H9 (cell line): ENCODE results near the gene GOLGA6A. TPM values are rescaled to one million over a fixed set of nuclear protein-coding genes. Genes with fewer than 3 reads are reported as not detected.

ENCODE experiments used
- DNase-seq: peaks from one replicate; pipeline ENCODE4 v3.0.0-alpha.2; 2017
- H2AFZ ChIP-seq: one replicate; pipeline ENCODE4 v1.6.1; 2013; ENCODE audit warnings: mild to moderate bottlenecking, low read length, control low read depth, moderate library complexity
- H2AK5ac ChIP-seq: 2 replicates; pipeline ENCODE4 v1.6.1; 2013; ENCODE audit warnings: low read length, control low read depth, mixed read lengths; ENCODE audit not compliant: insufficient read length
- H2BK120ac ChIP-seq: one replicate; pipeline ENCODE4 v1.6.1; 2013; ENCODE audit warnings: low read depth, mild to moderate bottlenecking, low read length, control low read depth, inconsistent platforms; ENCODE audit not compliant: poor library complexity, severe bottlenecking
- H2BK12ac ChIP-seq: 2 replicates; pipeline ENCODE4 v1.6.1; 2013; ENCODE audit warnings: low read length, control low read depth, mixed read lengths, low read depth; ENCODE audit not compliant: insufficient read length
- H2BK15ac ChIP-seq: 2 replicates; pipeline ENCODE4 v1.6.1; 2013; ENCODE audit warnings: low read depth, low read length, control low read depth
- H2BK20ac ChIP-seq: one replicate; pipeline ENCODE4 v1.6.1; 2013; ENCODE audit warnings: low read depth, mild to moderate bottlenecking, low read length, control low read depth, inconsistent platforms; ENCODE audit not compliant: poor library complexity, severe bottlenecking
- H2BK5ac ChIP-seq: 2 replicates; pipeline ENCODE4 v1.6.1; 2013; ENCODE audit warnings: low read length, control low read depth, mixed read lengths; ENCODE audit not compliant: insufficient read length
- H3K14ac ChIP-seq: 2 replicates; pipeline ENCODE4 v1.6.1; 2013; ENCODE audit warnings: low read length, control low read depth; ENCODE audit not compliant: insufficient read depth
- H3K18ac ChIP-seq: 2 replicates; pipeline ENCODE4 v1.6.1; 2013; ENCODE audit warnings: low read depth, mild to moderate bottlenecking, mixed read lengths, low read length, control low read depth; ENCODE audit not compliant: insufficient read length
- H3K23ac ChIP-seq: 2 replicates; pipeline ENCODE4 v1.6.1; 2013; ENCODE audit warnings: low read length, control low read depth, mixed read lengths, low read depth; ENCODE audit not compliant: insufficient read length
- H3K23me2 ChIP-seq: 2 replicates; pipeline ENCODE4 v1.6.1; 2013; ENCODE audit warnings: low read depth, mild to moderate bottlenecking, mixed read lengths, low read length, control low read depth; ENCODE audit not compliant: insufficient read length, poor library complexity, severe bottlenecking
- H3K27ac ChIP-seq: 2 replicates; pipeline ENCODE4 v1.5.1; 2013; ENCODE audit warnings: low read length, control low read depth, mixed read lengths, low read depth; ENCODE audit not compliant: insufficient read length
- H3K27me3 ChIP-seq: 2 replicates; pipeline ENCODE4 v1.6.1; 2013; ENCODE audit warnings: low read length, control low read depth, inconsistent platforms; ENCODE audit not compliant: insufficient read depth
- H3K4ac ChIP-seq: 2 replicates; pipeline ENCODE4 v1.6.1; 2013; ENCODE audit warnings: low read depth, mild to moderate bottlenecking, control low read depth, inconsistent platforms, low read length, moderate library complexity
- H3K4me1 ChIP-seq: 2 replicates; pipeline ENCODE4 v1.6.1; 2013; ENCODE audit warnings: low read length, control low read depth, inconsistent platforms; ENCODE audit not compliant: insufficient read depth
- H3K4me2 ChIP-seq: 2 replicates; pipeline ENCODE4 v1.6.1; 2013; ENCODE audit warnings: low read length, control low read depth, mixed read lengths; ENCODE audit not compliant: insufficient read length, insufficient read depth
- H3K56ac ChIP-seq: 2 replicates; pipeline ENCODE4 v1.6.1; 2013; ENCODE audit warnings: low read depth, mild to moderate bottlenecking, mixed read lengths, low read length, control low read depth; ENCODE audit not compliant: insufficient read length
- H3K79me1 ChIP-seq: 2 replicates; pipeline ENCODE4 v1.6.1; 2013; ENCODE audit warnings: low read depth, mild to moderate bottlenecking, moderate library complexity, low read length, control low read depth, inconsistent platforms; ENCODE audit not compliant: insufficient read depth, poor library complexity, severe bottlenecking
- H3K79me2 ChIP-seq: 2 replicates; pipeline ENCODE4 v1.6.1; 2013; ENCODE audit warnings: low read length, control low read depth, inconsistent platforms; ENCODE audit not compliant: insufficient read depth
- H3K9ac ChIP-seq: 2 replicates; pipeline ENCODE4 v1.6.1; 2013; ENCODE audit warnings: low read length, control low read depth, mixed read lengths; ENCODE audit not compliant: insufficient read length; ENCODE audit errors: extremely low read depth
- H3K9me3 ChIP-seq: one replicate; pipeline ENCODE4 v1.6.1; 2013; ENCODE audit warnings: low read depth, low read length, inconsistent platforms; ENCODE audit not compliant: control insufficient read depth
- H3T11ph ChIP-seq: one replicate; pipeline ENCODE4 v1.6.1; 2013; ENCODE audit warnings: mild to moderate bottlenecking, low read length, control low read depth, inconsistent platforms
- H4K20me1 ChIP-seq: one replicate; pipeline ENCODE4 v1.6.1; 2013; ENCODE audit not compliant: control insufficient read depth, insufficient read length, insufficient read depth
- H4K5ac ChIP-seq: 2 replicates; pipeline ENCODE4 v1.6.1; 2013; ENCODE audit warnings: low read depth, mild to moderate bottlenecking, mixed read lengths, low read length, control low read depth; ENCODE audit not compliant: insufficient read length
- H4K8ac ChIP-seq: replicated peaks from 2 replicates; pipeline ENCODE4 v1.6.1; 2013; ENCODE audit warnings: low read length, control low read depth, mixed read lengths, low read depth; ENCODE audit not compliant: insufficient read length
- H4K91ac ChIP-seq: 2 replicates; pipeline ENCODE4 v1.6.1; 2013; ENCODE audit warnings: low read depth, mild to moderate bottlenecking, moderate library complexity, mixed read lengths, low read length, control low read depth; ENCODE audit not compliant: insufficient read length
- H3K27ac Mint-ChIP-seq, 3 experiments: 2 replicates in 2 of 3; 3 replicates in 1 of 3; pipeline ENCODE4 v1.8.0; 2020 to 2021; ENCODE audit warnings: mixed read lengths in 3 of 3, mild to moderate bottlenecking in 1 of 3, moderate library complexity in 1 of 3
- H3K27me3 Mint-ChIP-seq: 2 replicates; pipeline ENCODE4 v1.8.0; 2021; ENCODE audit warnings: low read depth, mild to moderate bottlenecking, moderate library complexity, mixed read lengths
- H3K36me3 Mint-ChIP-seq, 3 experiments: 2 replicates in 2 of 3; 3 replicates in 1 of 3; pipeline ENCODE4 v1.8.0; 2020 to 2021; ENCODE audit warnings: low read depth in 3 of 3, mixed read lengths in 3 of 3; ENCODE audit not compliant: insufficient read depth in 1 of 3
- H3K4me1 Mint-ChIP-seq, 2 experiments: 2 replicates each; pipeline ENCODE4 v1.8.0; 2020; ENCODE audit warnings: mixed read lengths in 2 of 2
- H3K4me3 Mint-ChIP-seq, 2 experiments: 2 replicates in 1 of 2; 3 replicates in 1 of 2; pipeline ENCODE4 v1.8.0; 2020 to 2021; ENCODE audit warnings: mild to moderate bottlenecking in 2 of 2, mixed read lengths in 2 of 2, moderate library complexity in 1 of 2
- H3K9me3 Mint-ChIP-seq, 2 experiments: 2 replicates in 1 of 2; 3 replicates in 1 of 2; pipeline ENCODE4 v1.8.0; 2020; ENCODE audit warnings: mild to moderate bottlenecking in 2 of 2, mixed read lengths in 2 of 2, moderate library complexity in 1 of 2
- WGBS: extraction: QIAGEN DNeasy Blood & Tissue Kit; methylation state at CpG from one replicate; pipeline ENCODE4 v1.1.7; 2013; ENCODE audit warnings: missing lambda C conversion rate, low lambda C conversion rate, mixed read lengths; ENCODE audit not compliant: insufficient read length; ENCODE audit errors: extremely low coverage; 5-methylcytosine and 5-hydroxymethylcytosine counted together
- total RNA-seq: library from RNA; stranded (reverse); gene quantifications from 2 replicates; pipeline ENCODE4 v1.2.1, GENCODE V29; 2021
- TF ChIP-seq, protein P1 (sequence below): fragments of 200-600 bp; sonication (generic); conservative IDR thresholded peaks from 3 replicates; pipeline ENCODE4 v1.8.0; 2021; ENCODE audit warnings: antibody characterized with exemption, mild to moderate bottlenecking

GOLGA6A gene
- total RNA-seq, 1 experiment from 2014 or later: 0.72 TPM

- no peak overlapping the region for H2BK20ac ChIP-seq
- no peak overlapping the region for H2BK15ac ChIP-seq
- TF ChIP-seq, protein P1, sequence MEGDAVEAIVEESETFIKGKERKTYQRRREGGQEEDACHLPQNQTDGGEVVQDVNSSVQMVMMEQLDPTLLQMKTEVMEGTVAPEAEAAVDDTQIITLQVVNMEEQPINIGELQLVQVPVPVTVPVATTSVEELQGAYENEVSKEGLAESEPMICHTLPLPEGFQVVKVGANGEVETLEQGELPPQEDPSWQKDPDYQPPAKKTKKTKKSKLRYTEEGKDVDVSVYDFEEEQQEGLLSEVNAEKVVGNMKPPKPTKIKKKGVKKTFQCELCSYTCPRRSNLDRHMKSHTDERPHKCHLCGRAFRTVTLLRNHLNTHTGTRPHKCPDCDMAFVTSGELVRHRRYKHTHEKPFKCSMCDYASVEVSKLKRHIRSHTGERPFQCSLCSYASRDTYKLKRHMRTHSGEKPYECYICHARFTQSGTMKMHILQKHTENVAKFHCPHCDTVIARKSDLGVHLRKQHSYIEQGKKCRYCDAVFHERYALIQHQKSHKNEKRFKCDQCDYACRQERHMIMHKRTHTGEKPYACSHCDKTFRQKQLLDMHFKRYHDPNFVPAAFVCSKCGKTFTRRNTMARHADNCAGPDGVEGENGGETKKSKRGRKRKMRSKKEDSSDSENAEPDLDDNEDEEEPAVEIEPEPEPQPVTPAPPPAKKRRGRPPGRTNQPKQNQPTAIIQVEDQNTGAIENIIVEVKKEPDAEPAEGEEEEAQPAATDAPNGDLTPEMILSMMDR: no peak
- peaks cover 13% of the 10 kb centered on the region for H3K23me2 ChIP-seq
- H2AFZ ChIP-seq: no peak overlapping the region
- H4K5ac ChIP-seq: no peak overlapping the region
- no peaks in the 10 kb centered on the region for H3K79me1 ChIP-seq
- no peak overlapping the region for H3K18ac ChIP-seq
- H3K4me3 Mint-ChIP-seq: no peak overlapping the region
- no peak overlapping the region for H3K4ac ChIP-seq
- H2AK5ac ChIP-seq: no peak overlapping the region
- no peak overlapping the region for H3K27ac ChIP-seq
- H3K36me3 Mint-ChIP-seq: no peaks in the 10 kb centered on the region
- no peak overlapping the region for H3K9ac ChIP-seq
- no peaks in the 10 kb centered on the region; a peak in 1 of 5 replicates for H3K9me3 Mint-ChIP-seq
- H3K14ac ChIP-seq: no peak overlapping the region
- no peak overlapping the region for H2BK120ac ChIP-seq
- no peak overlapping the region for H2BK5ac ChIP-seq
- H3K4me1 ChIP-seq: no peaks in the 10 kb centered on the region; the same call in 1 of the 2 replicates
- H3K56ac ChIP-seq: no peak overlapping the region
- peaks cover 35 to 42% of the 10 kb centered on the region in 2 experiments for H3K4me1 Mint-ChIP-seq
- no peak overlapping the region for H4K8ac ChIP-seq
- no peak overlapping the region for H3T11ph ChIP-seq
- no peak for DNase-seq
- no peak overlapping the region for H3K27ac Mint-ChIP-seq
- peaks cover 90% of the 10 kb centered on the region for H3K27me3 Mint-ChIP-seq
- no peaks in the 10 kb centered on the region for H3K79me2 ChIP-seq
- H4K91ac ChIP-seq: no peak overlapping the region
- no peaks in the 10 kb centered on the region for H3K9me3 ChIP-seq
- H2BK12ac ChIP-seq: no peak overlapping the region
- H3K23ac ChIP-seq: no peak overlapping the region
- no peak overlapping the region for H3K4me2 ChIP-seq
- no peaks in the 10 kb centered on the region for H4K20me1 ChIP-seq
- no CpG with 5 or more reads among the region's 7 CpGs for WGBS
- peaks cover 24% of the 10 kb centered on the region for H3K27me3 ChIP-seq
Measured at GRCh38 chr15:74124759-74125158, 42.4 kb upstream of the GOLGA6A start.
